Ascending aorta (tissue), 2 donors: Measurements from ENCODE around the gene SDF4. TPM values are rescaled to one million over a fixed set of nuclear protein-coding genes. Genes with fewer than 3 reads are reported as not detected.

Source experiments
- DNase-seq, 2 donors: peaks; one replicate each; pipeline ENCODE4 v3.0.0-alpha.2; 2019; ENCODE audit warnings: low spot score in 2 of 2
- H3K27ac ChIP-seq, 2 donors: fragments of 200-600 bp; sonication (generic); one replicate each; pipeline ENCODE4 v1.5.1; 2016 to 2017; ENCODE audit warnings: mild to moderate bottlenecking in 1 of 2
- H3K27me3 ChIP-seq: fragments of 200-600 bp; sonication (generic); one replicate; pipeline ENCODE4 v1.5.1; 2017
- H3K36me3 ChIP-seq, 2 donors: fragments of 200-600 bp; sonication (generic); one replicate each; pipeline ENCODE4 v1.5.1; 2016
- H3K4me1 ChIP-seq, 2 donors: fragments of 200-600 bp; sonication (generic); one replicate each; pipeline ENCODE4 v1.5.1; 2016 to 2017; ENCODE audit warnings: mild to moderate bottlenecking in 1 of 2
- H3K4me3 ChIP-seq, 2 donors: fragments of 200-600 bp; sonication (generic); one replicate each; pipeline ENCODE4 v1.5.1; 2016 to 2017; ENCODE audit warnings: mild to moderate bottlenecking in 1 of 2
- H3K9me3 ChIP-seq, 2 donors: fragments of 200-600 bp; sonication (generic); one replicate each; pipeline ENCODE4 v1.5.1; 2016
- CTCF ChIP-seq, 3 experiments: fragments of 200-600 bp in 2 of 3; fragments of 450-650 bp in 1 of 3; sonication (generic) in 2 of 3; IDR thresholded peaks; one replicate each; pipeline ENCODE4 v1.5.1; 2016 to 2019; ENCODE audit warnings: antibody characterized with exemption in 3 of 3, mild to moderate bottlenecking in 1 of 3, moderate library complexity in 1 of 3
- intact Hi-C: fragments of 100-400 bp; cut with DNase I; formaldehyde crosslinking; loops from one replicate; pipeline ENCODE4 v1.15.1; 2023
- total RNA-seq: library from RNA; depleted of rRNA; stranded (reverse); fragments of >200 nt; gene quantifications from one replicate; pipeline ENCODE4 v1.1.0, GENCODE V29; 2016

SDF4 gene
- total RNA-seq, 1 donor from 2014 or later: 223 TPM

- no peak for TF ChIP-seq CTCF (IDR thresholded peaks at IDR 0.05)
- Histone ChIP-seq H3K4me1 (no peaks in the 10 kb centered on the region), H3K9me3 (no peaks in the 10 kb centered on the region), H3K27me3 (no peaks in the 10 kb centered on the region), H3K4me3 (no peak overlapping the region), H3K36me3 (peaks cover 68 to 75% of the 10 kb centered on the region in 2 donors), H3K27ac (no peak overlapping the region)
- no peak for DNase-seq
- intact Hi-C loops: no loop called here
Observed at GRCh38 chr1:1218524-1219200, 13.1 kb downstream of the SDF4 start.

- Histone ChIP-seq H3K4me3 (no peak overlapping the region), H3K36me3 (peaks cover 60 to 67% of the 10 kb centered on the region in 2 donors), H3K27me3 (no peaks in the 10 kb centered on the region), H3K4me1 (no peaks in the 10 kb centered on the region), H3K27ac (no peak overlapping the region), H3K9me3 (no peaks in the 10 kb centered on the region)
- no peak for TF ChIP-seq CTCF (IDR thresholded peaks at IDR 0.05)
- no peak for DNase-seq
- intact Hi-C loops: no loop called here
Observed at GRCh38 chr1:1217621-1218523, 13.9 kb downstream of the SDF4 start.

- TF ChIP-seq CTCF (IDR thresholded peaks at IDR 0.05): no peak
Observed at GRCh38 chr1:1216770-1217620, 14.8 kb downstream of the SDF4 start.

GRCh38 chr1:1215881-1216605 is 15.8 kb downstream of the SDF4 start:
- H3K4me1 ChIP-seq: no peaks in the 10 kb centered on the region
- no peaks in the 10 kb centered on the region for H3K27me3 ChIP-seq
- DNase-seq: no peak
- H3K4me3 ChIP-seq: no peak overlapping the region
- H3K27ac ChIP-seq: no peak overlapping the region
- peaks cover 42 to 49% of the 10 kb centered on the region in 2 donors for H3K36me3 ChIP-seq
- no peak for TF ChIP-seq CTCF (IDR thresholded peaks at IDR 0.05)
- intact Hi-C loops: no loop called here
- H3K9me3 ChIP-seq: no peaks in the 10 kb centered on the region

More at GRCh38 chr1:1216770-1217620, 14.8 kb downstream of the SDF4 start:
- no peak overlapping the region for H3K27ac ChIP-seq
- DNase-seq: no peak
- H3K36me3 ChIP-seq: peaks cover 51 to 58% of the 10 kb centered on the region in 2 donors
- H3K9me3 ChIP-seq: no peaks in the 10 kb centered on the region
- intact Hi-C loops: no loop called here
- H3K27me3 ChIP-seq: no peaks in the 10 kb centered on the region
- no peaks in the 10 kb centered on the region for H3K4me1 ChIP-seq
- no peak overlapping the region for H3K4me3 ChIP-seq
